ENCODE measurements around the gene ANKDD1A.

ANKDD1A gene

DNA sequence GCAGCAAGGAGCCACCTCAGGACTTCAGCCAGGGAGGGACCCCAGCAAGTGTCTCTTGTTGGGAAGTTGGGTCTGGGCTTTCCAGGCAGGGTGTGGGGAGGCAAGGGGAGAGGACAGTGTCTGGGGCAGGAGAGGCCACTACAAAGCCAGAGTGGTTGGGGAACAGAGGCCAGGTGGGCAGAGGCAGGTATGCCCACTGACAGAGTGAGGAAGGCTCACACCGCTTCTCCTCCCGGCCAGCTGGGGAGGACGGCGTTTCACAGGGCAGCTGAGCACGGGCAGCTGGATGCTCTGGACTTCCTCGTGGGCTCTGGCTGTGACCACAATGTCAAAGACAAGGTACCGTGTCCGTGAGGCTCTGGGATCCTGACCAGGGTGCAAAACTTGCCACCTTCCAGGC is 15.0 kb downstream of the ANKDD1A start:
- DNase-seq, result no peak

DNA sequence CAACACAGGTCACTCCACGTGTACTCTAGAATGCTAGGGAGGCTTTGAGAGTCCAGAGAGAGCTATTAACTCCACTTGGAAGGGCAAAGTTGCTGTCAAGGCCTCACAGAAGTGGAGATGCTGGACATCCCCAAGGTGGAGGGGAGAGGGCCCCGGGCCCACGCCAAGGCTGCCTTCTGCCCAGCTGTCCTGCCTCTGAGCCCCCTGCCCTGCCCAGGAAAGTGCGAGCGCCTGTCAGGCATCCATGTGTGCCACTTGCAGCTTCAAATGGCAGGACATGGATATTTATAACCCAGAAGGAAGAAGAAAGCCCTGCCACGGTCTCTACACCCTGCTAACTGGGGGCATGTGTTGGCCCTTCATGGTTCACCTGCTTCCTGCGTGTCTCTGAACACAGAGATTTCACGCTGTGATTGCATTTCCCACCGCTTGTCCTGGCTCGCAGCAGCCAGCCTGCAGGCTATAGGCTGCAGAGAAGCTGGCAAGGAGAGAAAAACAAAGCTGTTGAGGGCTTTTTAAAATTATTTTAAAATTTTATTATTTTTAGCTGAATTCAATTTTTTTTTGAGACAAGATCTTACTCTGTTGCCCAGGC is 17.0 kb downstream of the ANKDD1A start:
- DNase-seq, result no peak

DNA sequence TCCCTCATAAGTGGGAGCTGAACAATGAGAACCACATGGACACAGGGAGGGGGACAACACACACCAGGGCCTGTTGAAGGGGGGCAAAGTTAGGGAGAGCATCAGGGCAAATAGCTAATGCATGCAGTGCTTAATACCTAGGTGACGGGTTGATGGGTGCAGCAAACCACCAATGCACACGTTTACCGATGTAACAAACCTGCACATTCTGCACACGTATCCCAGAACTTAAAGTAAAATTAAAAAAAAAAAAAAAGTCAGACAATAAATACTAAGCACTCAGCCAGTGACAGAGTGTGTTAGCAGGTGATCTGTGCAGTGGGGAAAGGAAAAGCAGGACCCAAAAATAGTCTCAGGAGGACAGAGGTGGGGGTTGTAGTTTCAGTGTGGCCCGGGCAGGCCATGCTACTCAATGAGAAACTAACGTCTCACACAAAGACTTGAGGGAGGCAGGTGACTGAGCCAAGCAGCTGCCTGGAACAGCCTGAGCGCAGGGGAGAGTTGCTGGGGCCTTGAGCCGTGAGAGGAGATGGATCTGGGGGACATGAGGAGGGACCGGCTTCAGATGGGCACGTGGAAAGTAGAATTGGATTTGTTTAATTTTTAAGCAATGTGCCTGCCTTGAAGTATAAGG is 18.4 kb downstream of the ANKDD1A start:
- DNase-seq, result no peak

DNA sequence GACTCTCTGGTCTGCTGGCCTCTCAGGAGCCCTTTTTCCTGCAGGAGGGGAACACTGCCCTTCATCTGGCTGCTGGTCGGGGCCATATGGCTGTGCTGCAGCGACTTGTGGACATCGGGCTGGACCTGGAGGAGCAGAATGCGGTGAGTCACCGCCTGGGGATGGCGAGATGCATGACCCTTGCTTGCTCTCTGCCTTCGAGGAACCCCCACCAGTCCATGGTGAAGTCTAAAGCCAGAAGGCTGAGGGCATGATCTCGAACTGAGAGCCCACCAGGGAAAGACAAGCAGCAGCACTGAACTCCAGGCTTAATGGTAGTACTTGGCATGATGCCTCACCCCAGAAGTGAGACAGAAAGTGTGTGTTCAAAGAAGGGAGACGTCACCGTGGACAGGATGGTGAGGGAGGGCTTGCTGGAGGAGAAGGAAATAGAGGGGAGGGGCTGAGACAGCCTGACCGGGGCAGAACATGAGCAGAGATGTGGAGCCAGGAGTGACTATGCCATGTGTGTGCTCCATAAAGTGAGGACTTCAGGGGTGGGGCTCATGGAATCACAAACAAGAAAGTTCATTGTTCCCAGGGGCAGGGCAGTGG is 19.2 kb downstream of the ANKDD1A start:
- no peak for DNase-seq

DNA sequence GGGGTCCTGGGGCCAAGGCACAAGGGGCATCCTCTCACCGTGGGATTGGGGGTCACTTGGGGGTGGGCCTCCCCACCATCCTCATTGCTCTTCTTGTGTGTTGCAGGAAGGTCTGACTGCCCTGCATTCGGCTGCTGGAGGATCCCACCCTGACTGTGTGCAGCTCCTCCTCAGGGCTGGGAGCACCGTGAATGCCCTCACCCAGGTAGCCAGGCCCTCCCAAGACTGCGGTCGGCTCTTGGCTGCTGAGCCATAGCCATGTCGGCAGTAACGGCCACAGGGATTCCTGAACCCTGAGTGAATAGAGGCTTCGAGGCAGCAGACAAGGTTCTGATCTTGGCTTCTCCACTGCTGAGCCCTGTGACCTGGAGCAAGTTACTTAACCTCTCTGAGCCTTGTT is 19.7 kb downstream of the ANKDD1A start:
- DNase-seq, result no peak

DNA sequence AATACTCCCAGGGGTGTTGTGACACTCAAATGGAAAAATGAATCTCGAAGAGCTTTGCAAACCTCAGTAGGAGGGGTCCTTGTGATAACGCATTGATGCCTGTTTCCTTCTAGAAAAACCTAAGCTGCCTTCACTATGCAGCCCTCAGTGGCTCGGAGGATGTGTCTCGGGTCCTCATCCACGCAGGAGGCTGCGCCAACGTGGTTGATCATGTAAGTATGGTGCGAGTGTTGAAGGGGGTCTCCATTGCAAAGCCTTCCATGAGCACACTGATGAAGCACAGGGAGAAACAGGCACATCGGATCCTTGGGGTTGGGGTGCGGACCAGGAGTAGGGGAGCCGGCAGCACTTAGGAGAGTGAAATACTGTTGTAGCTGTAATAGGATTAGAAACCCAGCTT is 22.3 kb downstream of the ANKDD1A start:
- DNase-seq, result no peak

DNA sequence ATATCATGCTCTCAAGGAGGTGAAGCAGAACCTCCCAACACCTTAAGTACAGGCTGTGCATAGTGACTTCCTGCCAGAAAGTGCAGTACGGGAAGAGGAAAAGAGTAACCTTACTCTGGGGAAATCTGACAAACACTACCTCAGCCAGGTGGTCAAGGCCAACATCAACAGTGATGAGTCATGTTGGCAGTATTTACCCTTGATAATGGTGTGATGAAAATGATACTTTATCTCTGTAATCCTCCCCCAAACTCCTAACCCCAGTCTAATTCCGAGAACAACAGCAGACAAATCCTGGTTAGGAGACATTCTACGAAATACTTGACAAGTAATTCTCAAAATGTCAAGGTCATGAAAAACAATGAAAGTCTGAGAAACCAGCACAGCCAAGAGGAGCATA is 26.5 kb downstream of the ANKDD1A start:
- no peak for DNase-seq

DNA sequence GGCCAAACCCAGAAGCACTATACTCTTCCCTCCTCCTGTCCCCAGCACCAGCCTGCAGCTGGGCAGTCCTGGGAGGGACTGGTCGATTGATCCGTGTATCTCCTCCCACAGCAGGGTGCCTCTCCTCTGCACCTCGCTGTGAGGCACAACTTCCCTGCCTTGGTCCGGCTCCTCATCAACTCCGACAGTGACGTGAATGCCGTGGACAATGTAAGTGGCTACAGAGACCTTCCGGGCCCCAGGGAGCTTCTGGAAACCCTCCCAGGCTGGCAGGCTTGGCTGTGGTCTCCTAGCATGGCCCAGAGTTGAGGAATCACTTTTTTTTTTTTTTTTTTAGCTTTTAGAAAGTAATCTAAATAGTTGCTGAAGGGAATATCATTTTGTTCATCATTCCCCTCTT is 30.7 kb downstream of the ANKDD1A start:
- no peak for DNase-seq

DNA sequence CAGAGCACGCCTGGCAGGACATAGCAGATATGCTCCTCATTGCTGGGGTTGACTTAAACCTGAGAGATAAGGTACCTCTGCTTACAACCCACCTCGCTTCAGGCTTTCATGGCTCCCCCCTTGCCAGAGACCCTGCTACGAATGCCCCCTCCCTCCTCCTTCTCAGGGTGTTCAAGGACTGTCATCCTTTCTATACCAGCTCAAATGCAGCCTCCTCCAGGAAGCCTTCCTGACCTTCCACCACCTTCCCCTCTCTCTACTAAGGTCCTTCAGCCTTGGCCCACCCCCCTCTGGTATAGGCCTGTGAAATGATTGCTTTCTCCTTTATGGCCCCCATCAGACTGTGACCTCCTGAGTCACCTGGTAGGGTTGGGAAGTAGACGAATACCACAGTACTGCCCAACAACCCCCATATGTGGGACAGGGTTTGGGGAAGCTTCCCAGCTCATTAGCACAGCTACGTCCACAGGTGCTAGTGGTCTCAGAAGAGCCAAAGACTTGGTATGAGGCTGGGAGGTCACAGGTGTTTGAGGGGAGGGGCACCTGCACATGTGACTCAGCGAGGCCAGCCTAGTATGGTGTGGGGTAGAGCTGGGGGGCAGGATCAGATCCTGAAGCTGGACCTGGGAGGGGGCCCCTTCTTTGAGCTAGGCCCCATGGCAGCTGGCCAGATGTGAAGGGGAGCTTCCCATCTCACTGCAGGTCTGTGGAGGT is 32.0 kb downstream of the ANKDD1A start:
- DNase-seq, result no peak

DNA sequence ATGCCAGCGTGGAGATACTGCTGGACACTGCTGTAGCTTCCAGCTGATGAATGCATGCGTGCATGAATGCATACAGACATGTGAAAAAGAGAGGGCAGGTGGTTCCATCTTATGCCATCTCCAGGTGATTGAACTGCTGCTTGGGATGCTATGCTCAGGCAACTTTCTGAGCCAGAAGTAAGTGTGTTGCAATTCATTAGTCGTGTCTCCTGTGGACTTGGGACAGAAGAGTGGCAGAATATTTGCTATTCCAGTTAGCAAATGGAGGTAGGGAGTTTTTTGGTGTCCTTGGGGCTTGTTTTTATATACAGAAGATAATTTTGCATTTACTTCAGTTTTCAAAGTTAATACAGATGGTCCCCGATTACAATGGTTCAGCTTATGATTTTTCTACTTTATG is 33.3 kb downstream of the ANKDD1A start:
- DNase-seq, result no peak

DNA sequence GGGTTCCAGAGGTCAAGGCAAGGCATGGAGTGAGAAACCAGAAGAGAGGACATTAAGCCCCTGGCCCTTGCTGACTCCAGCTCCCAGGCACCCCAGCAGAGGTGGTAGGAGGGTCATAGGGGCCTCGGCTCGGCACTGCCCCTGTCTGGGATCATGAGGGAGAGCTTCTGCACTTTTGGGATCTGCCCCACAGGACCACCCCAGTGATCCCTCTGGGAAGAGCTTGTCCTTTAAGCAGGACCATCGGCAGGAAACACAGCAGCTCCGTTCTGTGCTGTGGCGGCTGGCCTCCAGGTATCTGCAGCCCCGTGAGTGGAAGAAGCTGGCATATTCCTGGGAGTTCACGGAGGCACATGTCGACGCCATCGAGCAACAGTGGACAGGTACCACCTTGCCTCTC is 35.5 kb downstream of the ANKDD1A start:
- DNase-seq, result no peak

DNA sequence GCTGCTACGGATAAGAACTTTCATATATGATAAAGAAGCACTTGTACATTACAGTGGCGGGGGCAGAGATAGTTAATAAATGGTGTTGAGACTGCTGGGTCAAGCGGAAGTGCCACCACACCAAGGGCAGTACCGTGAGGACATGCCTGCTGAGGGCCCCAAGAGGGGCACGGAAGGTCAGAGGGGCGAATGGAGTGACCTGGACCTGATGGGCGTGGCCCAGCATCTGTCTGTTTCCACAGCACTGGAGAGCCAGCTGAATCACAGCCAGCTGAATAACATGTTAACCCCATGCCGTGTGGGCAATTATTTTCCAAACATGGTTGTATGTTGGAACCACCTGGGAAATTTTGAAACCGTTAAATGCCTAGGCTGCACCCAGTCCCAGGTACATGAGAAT is 37.2 kb downstream of the ANKDD1A start:
- no peak for DNase-seq

DNA sequence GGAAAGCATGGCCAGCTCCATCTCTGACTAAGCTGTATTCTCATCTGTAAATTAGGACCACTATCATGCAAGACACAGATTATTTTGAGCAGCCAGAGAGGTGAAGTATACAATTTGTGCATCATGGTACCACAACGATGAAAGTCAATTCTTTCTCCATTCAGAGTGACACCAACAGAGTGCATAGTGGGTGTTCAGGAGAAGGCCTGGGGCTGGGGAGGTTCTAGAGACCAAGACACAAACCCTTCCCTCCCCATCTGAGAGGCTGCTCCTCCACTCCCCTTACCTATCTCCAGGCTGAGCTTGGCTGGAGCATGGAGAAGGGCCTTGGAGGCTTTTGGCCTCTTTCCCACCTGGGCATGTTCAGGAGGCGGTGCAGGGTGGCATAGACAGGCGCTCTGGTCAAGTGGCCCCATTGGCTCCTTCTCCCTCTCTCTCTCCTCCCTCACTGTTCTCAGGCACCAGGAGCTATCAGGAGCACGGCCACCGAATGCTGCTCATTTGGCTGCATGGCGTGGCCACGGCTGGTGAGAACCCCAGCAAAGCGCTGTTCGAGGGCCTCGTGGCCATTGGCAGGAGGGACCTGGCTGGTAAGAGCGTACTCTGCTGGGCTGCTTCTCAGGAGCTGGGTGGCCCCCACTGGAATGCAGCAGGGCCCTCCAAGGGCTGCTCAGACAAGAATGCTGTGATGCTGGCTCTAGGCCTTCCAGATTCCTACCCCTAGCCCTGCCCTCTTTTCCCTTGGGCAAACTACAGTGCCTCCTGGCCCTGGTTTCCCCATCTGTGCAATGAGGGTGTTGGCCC is 37.9 kb downstream of the ANKDD1A start:
- DNase-seq, result no peak

DNA sequence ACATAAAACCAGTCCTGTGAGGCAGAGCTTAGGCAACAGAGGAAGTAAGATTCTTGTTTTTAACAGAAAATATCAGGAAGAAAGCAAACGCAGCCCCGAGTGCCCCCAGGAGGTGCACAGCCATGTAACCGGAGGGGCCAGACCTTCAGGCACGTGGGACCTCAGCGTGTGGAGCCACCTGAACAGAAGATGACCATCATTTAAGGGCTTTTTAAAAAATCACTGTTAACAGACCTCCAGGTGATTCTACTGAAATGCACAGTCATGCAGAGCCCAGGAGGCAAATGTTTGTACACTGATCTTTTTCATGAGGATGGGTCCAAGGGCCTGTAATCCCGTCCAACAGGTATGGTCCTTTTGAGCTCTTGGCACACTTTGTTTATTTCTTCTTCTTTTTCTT is 39.2 kb downstream of the ANKDD1A start:
- DNase-seq, result no peak

DNA sequence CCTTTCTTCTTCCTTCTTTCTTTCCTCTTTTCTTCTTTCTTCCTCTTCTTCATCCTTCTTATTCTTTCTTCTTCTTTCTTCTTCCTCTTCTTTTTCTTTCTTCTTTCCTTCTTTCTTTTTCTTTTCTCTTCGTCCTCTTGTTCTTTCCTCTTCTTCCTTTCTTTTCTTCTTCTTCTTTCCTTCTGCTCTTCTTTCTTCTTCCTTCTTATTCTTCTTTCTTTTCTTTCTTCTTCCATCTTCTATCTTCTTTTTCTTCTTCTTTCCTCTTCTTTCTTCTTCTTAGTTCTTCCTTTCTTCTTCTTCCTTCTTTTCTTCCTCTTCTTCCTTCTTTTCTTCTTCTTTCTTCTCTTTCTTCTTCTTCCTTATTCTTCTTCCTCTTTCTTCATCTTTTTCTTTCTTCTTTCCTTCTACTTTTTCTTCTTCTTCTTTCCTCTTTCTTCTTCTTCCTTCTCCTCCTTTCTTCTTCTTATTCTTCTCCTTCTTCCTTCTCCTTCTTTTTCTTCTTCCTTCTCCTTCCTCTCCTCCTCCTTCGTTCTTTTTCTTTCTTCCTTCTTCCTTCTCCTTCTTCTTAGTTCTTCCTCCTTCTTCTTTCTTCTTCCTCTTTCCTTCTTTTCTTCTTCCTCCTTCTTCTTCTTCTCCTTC is 40.2 kb downstream of the ANKDD1A start:
- DNase-seq, result no peak

DNA sequence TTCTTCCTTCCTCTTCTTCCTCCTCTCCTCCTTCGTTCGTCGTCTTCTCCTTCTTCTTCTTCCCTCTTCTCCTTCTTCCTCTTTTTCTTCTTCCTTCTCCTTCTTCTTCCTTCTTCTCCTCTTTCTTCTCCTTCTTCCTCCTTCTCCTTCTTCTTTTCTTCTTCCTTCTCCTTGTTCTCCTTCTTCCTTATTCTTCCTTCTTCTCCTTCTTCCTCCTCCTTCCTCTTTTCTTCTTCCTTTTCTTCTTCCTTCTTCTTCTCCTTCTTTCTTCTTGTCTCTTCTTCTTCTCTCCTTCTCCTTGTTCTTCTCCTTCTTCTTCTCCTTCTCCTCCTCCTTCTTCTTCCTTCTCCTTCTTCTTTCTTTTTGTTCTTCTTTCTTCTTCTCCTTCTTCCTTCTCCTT is 42.7 kb downstream of the ANKDD1A start:
- no peak for DNase-seq

DNA sequence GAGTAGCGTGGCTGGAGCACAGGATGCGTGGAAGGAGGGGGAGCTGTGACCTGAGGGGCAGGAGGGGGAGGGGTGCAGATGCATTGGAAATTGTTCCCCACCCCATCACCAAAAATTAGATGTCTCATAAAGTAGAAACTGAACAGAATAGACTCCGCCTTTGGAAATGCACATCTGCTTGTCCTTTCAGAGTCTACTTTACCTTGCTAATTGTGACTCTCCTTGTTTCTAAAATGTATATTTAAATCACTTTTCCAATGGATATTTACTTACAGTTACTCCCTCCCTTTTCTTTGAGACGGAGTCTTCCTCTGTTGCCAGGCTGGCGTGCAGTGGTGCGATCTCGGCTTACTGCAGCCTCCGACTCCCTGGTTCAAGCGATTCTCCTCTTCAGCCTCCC is 47.4 kb downstream of the ANKDD1A start:
- no peak for DNase-seq

DNA sequence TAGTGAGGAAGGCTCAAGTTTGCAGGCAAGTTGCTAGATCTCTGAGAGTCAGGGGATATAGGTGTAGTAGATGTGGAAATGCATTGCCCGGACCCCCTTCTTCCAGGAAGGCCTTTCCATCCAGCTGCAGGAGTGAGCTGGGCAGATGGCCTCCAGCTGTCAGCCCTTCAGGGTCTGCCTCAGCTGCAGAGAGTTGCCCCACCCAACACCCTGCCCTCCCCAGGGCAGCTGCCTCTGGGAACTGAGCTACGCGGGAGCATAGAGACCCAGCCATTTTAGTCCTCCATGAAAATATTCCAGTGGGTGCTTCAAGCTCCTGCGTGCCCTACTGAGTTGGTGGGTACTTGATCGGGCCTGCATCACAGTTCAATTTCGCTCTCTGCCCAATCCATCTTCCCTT is 48.5 kb downstream of the ANKDD1A start:
- DNase-seq, result no peak

DNA sequence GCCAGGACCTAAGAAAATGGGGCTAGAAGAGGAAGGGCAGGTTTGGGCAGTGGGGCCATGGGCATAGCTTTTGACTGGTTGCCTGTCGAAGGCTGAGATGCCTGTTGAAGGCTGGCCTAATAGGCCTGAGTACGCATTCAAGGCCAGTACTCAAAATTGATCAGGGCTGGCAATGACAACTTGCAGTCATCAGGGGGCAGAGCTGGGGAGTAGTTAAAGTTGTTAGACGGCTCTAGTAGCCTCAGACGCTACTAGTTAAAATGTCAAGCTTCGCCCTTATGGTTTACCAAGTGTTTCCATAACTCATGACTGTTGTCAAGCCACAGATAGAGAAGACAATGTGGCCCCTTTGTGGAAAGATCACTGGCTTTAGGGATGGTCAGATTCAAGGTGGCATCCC is 49.3 kb downstream of the ANKDD1A start:
- DNase-seq, result no peak

DNA sequence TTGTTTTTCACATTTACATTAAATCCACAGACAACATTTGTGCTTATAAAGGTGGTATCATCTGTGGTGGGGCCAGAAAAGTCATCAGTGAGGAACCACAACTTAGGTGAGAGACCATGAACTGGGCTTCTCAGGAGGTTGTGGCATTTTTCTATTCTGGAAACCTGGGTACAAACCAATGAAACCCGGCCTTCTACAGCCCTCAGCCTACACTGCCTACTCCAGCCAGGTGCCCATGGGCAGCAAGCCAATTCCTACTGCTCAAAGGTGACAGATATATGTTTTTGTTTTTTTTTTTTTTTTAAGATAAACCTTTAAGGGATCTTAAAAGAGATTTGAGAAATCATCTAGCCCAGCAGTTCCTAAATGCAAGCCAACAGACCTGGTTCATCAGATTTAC is 57.7 kb downstream of the ANKDD1A start:
- DNase-seq, result no peak

DNA sequence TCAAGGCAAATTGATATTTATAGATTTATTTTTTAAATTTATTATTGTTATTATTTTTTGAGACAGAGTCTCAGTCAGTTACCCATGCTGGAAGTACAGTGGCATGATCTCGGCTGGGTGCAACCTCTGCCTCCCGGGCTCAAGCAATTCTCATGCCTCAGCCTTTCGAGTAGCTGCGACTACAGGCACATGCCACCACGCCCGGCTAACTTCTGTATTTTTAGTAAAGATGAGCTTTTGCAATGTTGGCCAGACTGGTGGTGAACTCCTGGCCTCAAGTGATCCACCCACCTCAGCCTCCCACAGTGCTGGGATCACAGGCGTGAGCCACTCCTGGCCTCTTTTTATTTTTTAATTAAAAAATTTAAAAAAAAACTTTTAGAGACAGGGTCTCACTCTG is 59.0 kb downstream of the ANKDD1A start:
- DNase-seq, result no peak

DNA sequence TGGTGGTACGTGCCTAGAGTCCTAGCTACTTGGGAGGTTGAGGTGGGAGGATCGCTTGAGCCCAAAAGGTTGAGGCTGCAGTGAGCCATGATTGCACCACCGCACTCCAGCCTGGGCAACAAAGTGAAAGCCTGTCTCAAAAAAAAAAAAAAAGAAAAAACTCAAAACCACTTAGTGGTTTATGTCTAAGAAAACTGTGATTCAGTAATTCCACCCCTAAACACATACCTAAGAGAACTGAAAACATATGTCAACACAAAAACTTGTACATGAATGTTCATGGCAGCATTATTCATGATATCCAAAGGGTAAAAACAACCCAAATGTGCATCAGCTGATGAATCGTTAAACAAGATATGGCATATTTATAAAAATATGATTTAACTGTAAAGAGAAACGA is 63.7 kb downstream of the ANKDD1A start:
- no peak for DNase-seq

DNA sequence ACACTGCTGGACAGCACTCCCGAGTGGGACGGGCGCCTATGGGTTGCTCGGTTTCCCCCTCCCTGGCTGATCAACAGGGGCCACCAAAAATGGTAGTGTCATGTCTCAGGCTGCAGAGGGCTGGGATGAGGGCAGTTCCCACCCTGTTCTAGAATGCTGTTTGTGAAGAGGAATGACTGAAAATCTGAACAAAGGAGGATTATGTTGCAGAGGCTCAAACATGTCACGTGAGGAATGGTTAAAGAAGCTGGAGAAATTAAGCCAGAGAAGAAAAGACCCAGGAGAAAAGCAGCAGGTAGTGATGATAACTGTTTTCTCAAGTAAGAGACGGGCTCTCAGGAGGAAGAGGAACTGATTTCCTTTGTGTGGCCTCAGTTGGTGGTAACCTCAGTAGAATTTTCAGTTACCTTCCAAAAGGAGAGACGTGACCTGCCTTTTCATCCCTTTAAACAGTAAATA is 67.6 kb downstream of the ANKDD1A start:
- DNase-seq, result no peak

All from activated naive CD4-positive, alpha-beta T cell treated with Interleukin-2 at 50 U/mL for 16 hours (primary cell).